ENCODE data around the gene ESR1.
"Not testable (repeated sequence)": the region's sequence is repeated elsewhere in the genome, so short reads cannot be mapped to it uniquely, and the experiment has no call there.

ESR1 gene

GRCh38 chr6:152127432-152128165 lies 320.1 kb downstream of the ESR1 start:
- TF ChIP-seq CTCF (IDR thresholded peaks at IDR 0.05; ENCODE audit: borderline replicate concordance, insufficient read depth, low read depth, low read length) = no peak
- H3K4me3 ChIP-seq (ENCODE audit: low read depth, low read length) = no peak overlapping the region

GRCh38 chr6:152129691-152130151 lies 322.2 kb downstream of the ESR1 start:
- no peak overlapping the region for H3K4me3 ChIP-seq (ENCODE audit: low read depth, low read length)

GRCh38 chr6:152130441-152130840 lies 323.0 kb downstream of the ESR1 start:
- TF ChIP-seq CTCF (IDR thresholded peaks at IDR 0.05; ENCODE audit: borderline replicate concordance, insufficient read depth, low read depth, low read length) = no peak
- no peak overlapping the region for H3K4me3 ChIP-seq (ENCODE audit: low read depth, low read length)

More at GRCh38 chr6:152129691-152130151, 322.2 kb downstream of the ESR1 start:
- TF ChIP-seq CTCF (IDR thresholded peaks at IDR 0.05; ENCODE audit: borderline replicate concordance, insufficient read depth, low read depth, low read length) = no peak

GRCh38 chr6:152135755-152136448 lies 328.4 kb downstream of the ESR1 start:
- H3K4me3 ChIP-seq (ENCODE audit: low read depth, low read length) = no peak overlapping the region
- TF ChIP-seq CTCF (IDR thresholded peaks at IDR 0.05; ENCODE audit: borderline replicate concordance, insufficient read depth, low read depth, low read length) = no peak

GRCh38 chr6:152136449-152136825 lies 329.0 kb downstream of the ESR1 start:
- no peak overlapping the region for H3K4me3 ChIP-seq (ENCODE audit: low read depth, low read length)
- TF ChIP-seq CTCF (IDR thresholded peaks at IDR 0.05; ENCODE audit: borderline replicate concordance, insufficient read depth, low read depth, low read length) = no peak

- H3K4me3 ChIP-seq (ENCODE audit: low read depth, low read length) = not testable (repeated sequence)
These were observed 330.9 kb downstream of the ESR1 start for GRCh38 chr6:152138344-152138743.

- no peak for TF ChIP-seq CTCF (IDR thresholded peaks at IDR 0.05; ENCODE audit: borderline replicate concordance, insufficient read depth, low read depth, low read length)
- no peak overlapping the region for H3K4me3 ChIP-seq (ENCODE audit: low read depth, low read length)
These were observed 334.6 kb downstream of the ESR1 start for GRCh38 chr6:152142105-152142504.
